GM18909 (cell line): Measurements from ENCODE around the gene ELL.

Experiments used
- ATAC-seq: cut with Tn5 transposase; IDR thresholded peaks from one replicate; pipeline ENCODE4 v1.9.1; 2021; ENCODE audit warnings: mild to moderate bottlenecking; ENCODE audit not compliant: unreplicated experiment, poor library complexity

ELL gene

DNA sequence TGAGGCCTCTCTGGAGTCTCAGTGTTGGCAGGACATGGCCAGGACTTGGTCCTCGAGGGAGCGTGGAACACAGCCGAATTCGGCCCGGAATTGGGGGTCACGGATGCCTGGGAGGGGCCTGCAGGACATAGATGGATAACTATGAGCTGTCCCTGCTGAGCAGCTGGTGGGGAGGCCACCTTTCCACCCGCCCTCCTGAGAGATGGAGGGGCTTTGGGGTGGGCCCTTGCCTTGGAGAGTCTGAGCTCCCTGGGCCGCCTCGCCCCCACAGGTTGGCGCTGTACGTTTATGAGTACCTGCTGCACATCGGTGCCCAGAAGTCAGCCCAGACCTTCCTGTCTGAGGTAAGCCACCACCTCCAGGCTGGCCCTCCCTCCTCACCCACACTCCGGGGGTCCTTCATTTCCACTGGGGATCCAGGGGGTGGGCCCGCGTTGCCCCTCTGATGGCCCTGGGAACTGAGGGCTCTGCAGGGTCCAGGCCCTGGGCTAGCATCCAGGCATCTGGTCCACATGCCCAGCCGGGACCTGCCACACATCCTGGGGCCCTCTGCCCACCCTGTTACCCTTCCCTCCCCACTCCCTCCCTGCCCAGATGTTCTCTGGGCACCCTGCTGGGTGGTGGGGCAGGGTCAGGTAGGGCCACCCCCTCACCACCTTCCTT lies 94.7 kb downstream of the ELL start:
- no peak for ATAC-seq

GRCh38 chr19:18426416-18426767 lies 95.5 kb downstream of the ELL start:
- no peak for ATAC-seq

DNA sequence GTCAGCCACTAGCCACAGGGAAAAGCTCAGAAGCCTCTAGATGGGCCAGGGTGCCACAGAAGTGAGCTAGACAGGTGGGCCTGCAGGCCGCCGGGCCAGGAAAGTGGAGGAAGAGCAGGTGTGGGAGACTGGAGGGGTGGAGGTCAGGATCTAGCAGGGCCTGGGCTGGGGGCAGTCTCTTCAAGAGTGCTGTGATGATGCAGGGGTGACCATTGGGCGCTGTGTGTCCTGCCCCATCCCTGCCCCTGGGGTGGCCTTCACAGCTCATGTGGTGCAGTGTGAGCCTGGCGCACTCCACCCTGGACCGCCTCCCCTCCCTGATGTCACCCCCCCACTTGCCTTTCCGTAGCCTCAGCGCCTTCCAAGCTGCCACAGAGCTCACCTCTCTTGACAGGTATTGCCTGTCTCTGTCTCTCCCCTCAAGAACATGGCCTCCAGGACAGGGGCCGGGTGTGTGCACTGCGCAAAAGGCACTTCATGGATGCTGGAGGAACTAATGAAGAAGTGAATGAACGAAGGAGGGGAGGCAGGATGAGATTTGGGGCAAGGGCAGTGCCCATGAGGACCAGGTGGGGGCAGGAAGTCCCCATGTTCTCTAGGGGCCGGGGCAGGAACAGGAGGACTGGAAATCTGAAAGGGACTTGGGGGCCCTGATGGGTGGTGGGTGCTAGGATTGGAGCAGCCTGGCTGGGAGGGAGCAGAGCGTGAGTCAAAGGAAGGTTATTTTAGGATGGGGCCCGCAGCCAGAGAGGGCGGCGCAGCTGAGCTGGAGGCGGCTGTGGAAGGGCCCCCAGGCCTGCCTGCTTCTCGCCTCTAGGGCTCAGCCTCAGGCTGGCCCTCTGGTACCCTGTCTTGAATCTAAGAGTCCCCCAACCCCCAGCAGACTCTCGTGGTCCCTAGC lies 96.1 kb downstream of the ELL start:
- no peak for ATAC-seq

GRCh38 chr19:18424890-18425514 lies 96.9 kb downstream of the ELL start:
- ATAC-seq, result no peak

- ATAC-seq, result no peak
Measured at GRCh38 chr19:18424122-18424889, 97.6 kb downstream of the ELL start.

GRCh38 chr19:18423258-18424020 lies 98.4 kb downstream of the ELL start:
- ATAC-seq, result no peak

DNA sequence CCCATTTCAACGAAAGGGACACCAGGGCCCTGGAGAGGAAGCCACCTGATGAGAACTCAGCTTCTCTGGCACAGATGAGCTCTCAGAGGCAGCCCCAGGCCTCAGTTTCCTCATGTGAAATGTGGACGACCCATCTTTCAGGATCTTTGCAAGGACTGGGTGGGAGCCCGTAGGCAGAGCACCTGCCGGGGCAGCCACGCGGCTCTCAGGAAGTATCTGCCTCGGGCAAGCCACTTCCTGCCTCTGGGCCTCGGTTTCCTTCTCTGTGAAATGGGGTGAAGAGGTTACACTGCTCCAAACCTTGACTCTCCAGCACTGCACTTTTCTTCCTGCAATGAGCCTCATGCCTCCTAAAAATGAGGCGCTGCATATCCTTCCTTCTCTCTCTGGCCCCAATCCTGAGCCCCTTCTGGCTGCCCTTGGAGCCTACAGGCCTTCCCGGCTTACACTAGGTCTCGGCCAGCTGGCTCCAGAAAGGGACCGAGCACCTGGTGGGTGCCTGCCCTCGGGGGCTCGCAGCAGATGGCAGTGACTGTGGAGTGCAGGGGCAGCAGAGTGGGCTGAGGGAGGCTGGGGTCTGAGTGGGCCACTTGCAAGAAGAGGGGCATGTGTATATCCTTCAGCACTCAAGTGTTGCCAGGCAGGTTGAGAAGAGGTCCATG lies 99.2 kb downstream of the ELL start:
- no peak for ATAC-seq

- no peak for ATAC-seq
Measured at GRCh38 chr19:18421371-18421959, 100.4 kb downstream of the ELL start.

DNA sequence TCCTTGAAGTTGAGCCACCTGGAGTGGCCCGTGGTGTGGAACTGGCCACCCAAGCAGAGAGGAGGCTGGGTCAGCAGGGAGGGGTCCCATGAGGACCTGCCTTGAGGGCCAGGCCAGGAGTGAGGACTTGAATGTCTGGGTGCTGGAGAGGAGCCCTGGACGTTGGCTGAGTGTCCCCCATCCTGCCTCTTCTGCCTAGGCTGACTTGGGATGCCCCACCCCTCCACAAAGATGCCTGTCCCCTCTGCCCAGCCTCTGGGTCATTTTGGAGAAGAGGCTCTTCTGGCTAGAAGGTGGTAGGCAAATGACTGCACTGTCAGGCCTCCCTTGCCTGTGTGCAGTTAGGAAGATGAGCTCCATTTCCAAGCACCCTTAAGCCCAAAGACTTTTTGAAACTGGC lies 100.9 kb downstream of the ELL start:
- no peak for ATAC-seq

DNA sequence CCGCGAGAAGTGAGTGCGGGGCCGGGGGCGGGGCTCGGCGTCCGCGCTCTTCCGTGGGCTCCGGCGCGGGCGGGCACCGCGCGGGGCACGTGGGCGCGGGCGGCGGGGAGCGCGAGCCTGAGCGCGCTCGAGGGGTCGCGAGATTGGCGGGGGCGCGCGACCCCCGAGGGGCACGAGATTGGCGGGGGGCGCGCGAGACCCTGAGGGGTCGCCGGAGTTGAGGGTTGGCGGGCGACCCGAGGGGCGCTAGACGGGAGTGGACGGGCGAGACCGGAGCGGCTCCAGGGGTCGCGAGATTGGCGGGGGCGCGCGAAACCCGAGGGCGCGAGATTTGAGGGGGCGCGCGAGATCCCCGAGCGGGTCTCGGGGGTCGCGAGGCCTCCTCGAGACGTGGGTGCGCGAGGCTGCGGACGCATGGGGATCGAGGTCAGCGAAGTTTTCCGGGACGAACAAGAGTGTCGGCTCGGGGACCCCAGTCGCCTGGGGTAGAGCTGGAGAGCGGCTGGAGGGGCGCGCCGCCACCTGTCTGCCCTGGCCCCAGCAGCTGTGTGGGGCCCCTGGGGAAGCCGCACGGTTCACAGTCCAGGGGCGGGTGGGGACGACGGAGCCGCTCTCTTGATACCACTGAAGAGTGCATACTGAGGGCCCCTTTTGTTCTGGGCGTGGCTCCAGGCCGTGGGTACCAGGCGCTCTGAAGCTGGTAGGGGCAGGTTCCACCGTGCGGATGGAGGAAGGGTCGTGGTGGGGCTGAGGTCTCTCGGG lies 102.0 kb downstream of the ELL start:
- no peak for ATAC-seq

DNA sequence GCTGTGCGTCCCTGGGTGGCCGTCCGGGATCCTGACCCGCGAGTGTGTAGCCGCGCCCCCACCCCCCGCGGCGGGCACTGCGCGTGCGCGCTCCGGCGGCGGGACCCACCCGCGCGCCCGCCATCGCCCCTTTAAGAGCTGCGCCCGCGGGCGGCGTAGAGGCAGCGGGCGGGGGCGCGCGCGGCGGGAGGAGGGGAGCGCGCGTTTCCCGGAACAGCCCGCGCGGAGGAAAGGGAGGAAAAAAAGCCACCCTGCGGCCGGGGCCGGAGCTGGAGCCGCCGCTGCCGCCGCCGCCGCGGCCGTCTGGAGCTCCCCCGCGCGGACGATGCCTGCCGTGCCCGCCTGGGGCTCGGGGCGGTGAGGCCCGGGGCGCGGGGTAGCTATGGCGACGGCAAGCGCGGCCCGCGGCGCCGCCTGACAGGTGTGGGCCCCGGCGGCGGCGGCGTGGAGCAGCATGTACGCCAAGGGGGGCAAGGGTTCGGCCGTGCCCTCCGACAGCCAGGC lies 102.6 kb downstream of the ELL start, which contains the start of gene SSBP4:
Gene SSBP4, plus strand, starts transcription at position 204 of the 504 bp plus-strand sequence. Its CDS starts 251 bp downstream, at position 455.
- peak; percentile 48 for ATAC-seq

GRCh38 chr19:18418483-18419194 lies 103.2 kb downstream of the ELL start:
- peak; percentile 3 for ATAC-seq

GRCh38 chr19:18418029-18418482 lies 103.8 kb downstream of the ELL start:
- ATAC-seq, result no peak

GRCh38 chr19:18417250-18418028 lies 104.4 kb downstream of the ELL start:
- ATAC-seq, result no peak

GRCh38 chr19:18416778-18417249 lies 105.1 kb downstream of the ELL start:
- ATAC-seq, result no peak

GRCh38 chr19:18415178-18415867 lies 106.5 kb downstream of the ELL start:
- no peak for ATAC-seq
